ENCODE data around the gene RBM33.

- no peak for TF ChIP-seq ZNF121 (CRISPR knock-in tag; conservative IDR thresholded peaks at IDR 0.05)
- TF ChIP-seq TCF7 (IDR thresholded peaks at IDR 0.05; ENCODE audit: borderline replicate concordance): no peak
- TF ChIP-seq ZBTB49 (CRISPR knock-in tag; IDR thresholded peaks at IDR 0.05; ENCODE audit: borderline replicate concordance): no peak
- TF ChIP-seq HNRNPLL (IDR thresholded peaks at IDR 0.05; ENCODE audit: low read depth, low read length, poor library complexity, severe bottlenecking): no peak
These were observed 130.5 kb downstream of the RBM33 start for GRCh38 chr7:155774947-155775346.

Data from K562 (cell line).